GM18508 (cell line): Measurements from ENCODE around the gene GM2A.

ENCODE experiments used
- ATAC-seq: cut with Tn5 transposase; IDR thresholded peaks from one replicate; pipeline ENCODE4 v1.9.1; 2021; ENCODE audit warnings: moderate number of reproducible peaks; ENCODE audit not compliant: insufficient read depth, unreplicated experiment

The GM2A gene

GRCh38 chr5:151252762-151253604 lies at the start of gene GM2A:
Gene GM2A, plus strand, starts transcription at chr5:151253185. Its CDS starts 32 bp downstream, at chr5:151253217.
- ATAC-seq = peak; percentile 65

DNA sequence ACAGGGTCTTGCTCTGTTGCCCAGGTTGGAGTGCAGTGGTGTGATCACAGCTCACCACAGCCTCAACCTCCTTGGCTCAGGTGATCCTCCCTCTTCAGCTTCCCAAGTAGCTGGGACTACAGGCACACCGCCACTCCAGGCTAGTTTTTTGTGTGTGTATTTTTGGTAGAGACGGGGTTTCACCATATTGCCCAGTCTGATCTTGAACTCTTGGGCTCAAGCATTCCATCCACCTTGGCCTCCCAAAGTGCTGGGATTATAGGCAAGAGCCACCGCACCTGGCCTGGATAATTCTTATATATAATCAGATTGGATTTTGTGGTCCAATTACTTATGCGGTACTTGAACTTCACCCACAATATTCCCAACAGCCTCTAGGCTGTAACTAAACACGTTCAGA lies 48.9 kb upstream of the GM2A start:
- no peak for ATAC-seq

GRCh38 chr5:151205411-151205810 lies 47.6 kb upstream of the GM2A start:
- ATAC-seq = no peak

- ATAC-seq = no peak
Measured at GRCh38 chr5:151208481-151208914, 44.5 kb upstream of the GM2A start.

DNA sequence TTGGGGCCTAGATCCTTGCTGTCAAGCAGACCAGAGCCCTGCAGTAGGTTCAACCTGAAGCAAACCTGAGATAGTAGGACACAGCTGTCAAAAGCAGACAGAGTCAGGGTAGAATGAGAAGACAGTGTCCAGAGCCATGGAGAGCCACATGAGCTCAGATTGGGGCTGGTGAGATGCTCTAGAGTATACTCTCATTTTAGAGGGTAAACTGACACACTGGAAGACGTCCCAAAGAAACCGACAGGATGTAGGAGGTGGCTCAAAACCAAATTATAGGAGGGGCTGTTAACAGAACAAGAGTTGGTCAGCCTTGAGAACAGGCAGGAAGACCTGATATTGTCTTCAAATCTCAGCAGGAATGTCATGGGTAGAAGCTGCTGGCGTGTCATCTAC lies 40.6 kb upstream of the GM2A start:
- no peak for ATAC-seq

GRCh38 chr5:151213803-151214613 lies 39.0 kb upstream of the GM2A start:
- ATAC-seq = peak; percentile 62

DNA sequence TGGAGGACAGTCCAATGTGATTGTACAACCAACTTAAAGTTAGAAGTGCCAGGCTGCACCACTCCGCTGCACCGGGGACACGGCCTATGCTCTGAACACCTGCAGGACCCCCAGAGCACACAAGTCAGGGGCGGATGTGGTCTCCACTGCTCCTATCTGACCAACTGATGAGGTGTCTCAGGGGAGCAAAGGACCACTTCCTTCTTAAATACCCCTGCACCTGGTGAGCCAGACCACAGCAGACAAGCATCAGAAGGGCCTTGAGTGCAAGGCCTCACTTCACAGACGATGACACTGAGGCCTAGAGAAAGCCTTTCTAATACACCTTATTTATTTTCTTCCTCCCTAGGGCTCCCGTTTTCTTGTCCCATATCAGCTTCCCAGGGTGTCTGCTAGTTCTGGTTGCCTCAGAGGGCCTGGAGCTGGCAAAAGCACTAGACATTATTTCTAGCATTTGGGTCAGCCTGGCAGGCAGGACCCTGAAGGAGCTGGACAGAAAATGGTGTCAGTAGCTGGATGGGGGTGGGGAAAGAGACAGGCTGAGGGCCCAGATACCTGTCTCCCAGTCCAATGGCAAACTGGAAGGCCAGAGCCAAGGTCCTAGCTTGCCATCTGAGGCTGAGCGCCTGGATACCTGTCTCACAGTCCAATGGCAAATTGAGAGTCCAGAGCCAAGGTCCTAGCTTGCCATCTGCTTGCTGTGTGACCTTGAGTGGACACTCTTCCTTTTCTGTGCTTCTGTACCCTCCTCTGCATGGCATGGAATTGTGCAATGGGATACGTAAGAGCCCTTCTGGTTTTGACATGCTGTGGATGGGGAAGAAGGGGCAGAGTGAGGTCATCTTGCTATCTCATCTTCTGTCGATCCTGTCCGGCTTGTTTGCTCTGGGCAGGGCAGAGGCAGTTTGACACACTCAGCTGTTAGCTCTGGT lies 38.1 kb upstream of the GM2A start:
- peak; percentile 35 for ATAC-seq

GRCh38 chr5:151215546-151215880 lies 37.5 kb upstream of the GM2A start:
- no peak for ATAC-seq

DNA sequence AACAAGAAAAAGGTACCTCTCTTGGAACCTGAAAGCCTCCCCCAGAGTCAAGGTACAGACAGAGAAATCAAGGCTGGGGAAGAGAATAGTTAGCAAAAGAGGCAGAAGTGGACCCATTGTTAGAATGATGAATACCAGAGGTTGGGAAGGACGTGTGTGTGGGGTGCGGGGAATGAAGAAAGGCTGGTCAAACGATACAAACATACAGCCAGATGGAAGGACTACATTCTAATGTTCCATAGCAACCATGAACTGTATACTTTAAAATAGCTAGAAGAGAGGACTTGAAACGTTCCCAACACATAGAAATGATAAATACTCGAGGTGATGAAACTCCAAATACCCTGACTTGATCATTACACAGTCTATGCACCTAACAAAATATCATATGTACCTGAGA lies 36.2 kb upstream of the GM2A start:
- no peak for ATAC-seq

- ATAC-seq = no peak
Measured at GRCh38 chr5:151218177-151218576, 34.8 kb upstream of the GM2A start.

- ATAC-seq = no peak
Measured at GRCh38 chr5:151219138-151219537, 33.8 kb upstream of the GM2A start.

- ATAC-seq = no peak
Measured at GRCh38 chr5:151219789-151220188, 33.2 kb upstream of the GM2A start.

DNA sequence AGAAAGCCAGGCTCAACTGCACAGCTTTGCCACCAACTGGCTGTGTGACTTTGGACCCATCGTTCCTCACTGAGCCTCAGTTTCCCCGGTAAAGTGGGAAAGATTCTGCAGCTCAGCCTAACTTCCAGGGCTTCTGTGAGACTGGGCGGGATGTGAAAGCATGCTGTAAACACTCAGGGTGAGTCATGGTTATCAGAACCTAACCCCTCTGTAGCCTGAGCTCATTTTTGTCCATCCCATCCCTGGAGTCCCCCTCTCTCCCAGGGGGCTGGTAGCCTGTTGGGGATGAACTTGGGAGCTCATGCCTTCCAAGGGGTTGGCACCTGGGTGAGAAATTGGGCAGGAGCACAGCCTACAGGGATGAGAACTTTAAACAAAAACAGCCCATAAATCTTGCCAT lies 31.4 kb upstream of the GM2A start:
- no peak for ATAC-seq

DNA sequence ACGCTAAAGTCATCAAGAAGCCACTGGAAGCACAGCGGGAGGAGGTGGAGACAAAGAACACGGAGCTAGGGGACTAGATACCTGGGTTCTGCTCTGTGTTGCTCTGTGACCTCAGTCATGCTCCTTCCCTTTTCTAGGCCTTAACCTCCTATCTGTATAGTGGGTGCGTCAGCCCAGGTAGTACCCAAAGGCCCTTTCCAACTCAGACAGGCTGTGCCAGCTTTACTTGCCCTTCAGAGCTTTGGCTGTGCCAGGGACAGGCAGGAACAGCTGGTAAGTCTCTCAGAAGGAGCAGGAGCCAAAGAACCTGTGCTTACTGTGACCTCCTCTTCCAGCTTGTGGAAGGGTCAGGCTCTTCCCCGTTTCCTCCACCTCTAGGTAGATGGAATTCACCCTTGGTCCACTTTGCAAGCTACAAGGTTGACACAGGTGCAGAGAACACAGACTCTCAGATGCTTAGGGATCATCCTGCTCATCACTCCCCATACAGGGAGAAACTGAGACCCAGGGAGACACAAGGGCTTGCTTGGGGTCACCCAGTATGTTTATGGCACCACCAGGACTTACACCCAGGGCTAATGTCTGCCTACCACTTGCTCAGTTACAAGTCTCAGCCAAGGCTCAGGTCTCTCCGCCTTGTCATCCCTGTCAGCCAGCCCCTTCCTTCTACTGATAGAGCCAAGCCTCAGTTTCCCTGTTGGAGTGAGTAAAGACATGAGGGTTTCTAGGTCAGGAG lies 30.8 kb upstream of the GM2A start:
- ATAC-seq = no peak

DNA sequence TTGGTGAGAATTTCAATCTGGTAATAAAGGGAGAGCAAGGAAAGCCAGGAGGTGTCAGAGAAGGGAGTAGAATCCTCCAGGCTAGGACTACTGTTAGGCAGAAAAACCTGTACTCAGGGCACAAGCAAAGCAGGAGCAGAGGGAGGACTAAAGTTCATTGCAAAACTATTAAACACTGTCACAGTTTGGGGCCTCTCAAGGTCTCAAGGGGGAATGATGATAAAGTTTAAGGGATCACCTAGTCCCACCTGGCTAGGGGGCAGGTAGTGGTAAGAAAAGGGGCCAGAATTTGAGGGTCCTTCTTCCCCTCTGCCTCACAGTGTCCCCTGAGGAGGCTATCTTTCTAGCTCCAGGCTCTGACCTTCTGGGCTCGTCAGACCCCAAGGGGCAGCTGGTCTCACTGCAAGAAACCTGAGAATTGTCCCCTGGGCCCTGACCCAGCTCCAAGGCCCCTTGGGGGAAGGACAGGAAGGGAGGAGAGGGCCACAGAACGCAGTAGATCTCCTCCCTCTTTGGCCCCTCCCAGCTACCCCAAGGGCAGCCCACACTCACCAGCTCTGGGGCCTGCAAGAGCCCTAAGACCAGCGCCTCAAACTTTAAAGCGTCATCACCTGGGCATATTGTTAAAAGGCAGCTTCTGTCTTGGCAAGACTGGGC lies 30.1 kb upstream of the GM2A start:
- ATAC-seq = no peak

DNA sequence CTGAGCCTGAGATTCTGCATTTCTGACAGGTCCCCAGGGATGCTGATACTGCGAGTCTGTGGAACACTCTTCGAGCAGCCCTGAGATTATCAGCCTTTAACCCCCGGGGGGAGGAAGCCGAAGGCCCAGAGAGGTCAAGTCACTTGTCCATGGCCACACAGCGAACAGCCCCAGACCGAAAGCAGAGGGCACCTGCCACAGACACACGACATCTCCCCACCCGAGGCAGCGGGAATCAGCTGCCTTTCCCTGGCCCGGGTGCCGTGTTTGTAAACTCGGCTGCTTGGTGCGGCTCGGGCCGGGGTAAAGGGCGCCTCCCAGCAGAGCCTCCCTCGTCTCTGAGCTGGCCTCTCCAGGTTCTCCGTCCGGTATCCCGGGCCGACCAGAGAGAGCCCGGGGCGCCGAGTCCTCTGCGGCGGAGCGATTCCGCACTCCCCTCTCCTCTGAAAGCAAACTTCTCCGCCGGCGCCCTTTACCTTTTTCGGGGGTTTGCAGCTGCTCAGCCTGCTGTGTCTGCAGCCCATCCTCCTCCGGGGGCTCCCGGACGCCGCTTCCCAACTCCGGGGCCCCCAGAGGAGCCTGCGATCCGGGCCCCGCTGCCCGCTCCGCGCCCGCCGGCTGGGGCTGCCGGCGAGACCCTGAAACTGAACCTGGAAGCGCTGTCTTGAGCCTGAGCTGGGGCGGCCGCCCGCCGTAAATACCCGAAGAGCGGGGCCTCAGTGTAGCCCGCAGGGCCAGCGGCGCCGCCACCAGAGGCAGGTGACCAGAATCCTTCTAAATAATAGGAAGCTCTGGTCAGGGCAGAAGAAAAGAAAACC lies 29.3 kb upstream of the GM2A start, which contains the start of gene CCDC69:
TSS of gene CCDC69 (minus strand) at position 646 of the 818 bp plus-strand sequence. CDS start at position 524, 122 bp downstream.
- peak; percentile 54 for ATAC-seq

GRCh38 chr5:151224372-151224771 lies 28.6 kb upstream of the GM2A start:
- ATAC-seq = no peak

- ATAC-seq = no peak
Measured at GRCh38 chr5:151225071-151225470, 27.9 kb upstream of the GM2A start.
